ENCODE measurements around the gene MSN.

DNA sequence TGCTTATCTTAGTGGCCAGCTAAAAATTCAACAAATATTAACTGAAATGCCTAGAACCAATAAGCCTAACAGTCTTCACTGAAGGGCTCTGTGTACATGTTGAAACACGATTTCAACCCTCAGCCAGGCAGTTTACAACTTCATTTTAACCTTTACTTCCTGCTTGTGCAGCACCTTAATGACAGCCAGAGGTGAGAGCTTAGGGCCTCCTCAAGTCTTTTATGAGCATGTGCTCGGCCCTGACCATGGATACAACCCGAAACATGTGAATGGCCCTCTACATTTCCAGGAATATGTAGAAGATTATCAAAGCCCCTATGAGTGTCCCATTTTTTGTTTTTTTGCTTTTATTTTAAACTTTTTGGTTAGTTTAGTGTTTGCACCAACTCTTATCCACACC is 88.3 kb downstream of the MSN start:
- TF ChIP-seq, protein P1, sequence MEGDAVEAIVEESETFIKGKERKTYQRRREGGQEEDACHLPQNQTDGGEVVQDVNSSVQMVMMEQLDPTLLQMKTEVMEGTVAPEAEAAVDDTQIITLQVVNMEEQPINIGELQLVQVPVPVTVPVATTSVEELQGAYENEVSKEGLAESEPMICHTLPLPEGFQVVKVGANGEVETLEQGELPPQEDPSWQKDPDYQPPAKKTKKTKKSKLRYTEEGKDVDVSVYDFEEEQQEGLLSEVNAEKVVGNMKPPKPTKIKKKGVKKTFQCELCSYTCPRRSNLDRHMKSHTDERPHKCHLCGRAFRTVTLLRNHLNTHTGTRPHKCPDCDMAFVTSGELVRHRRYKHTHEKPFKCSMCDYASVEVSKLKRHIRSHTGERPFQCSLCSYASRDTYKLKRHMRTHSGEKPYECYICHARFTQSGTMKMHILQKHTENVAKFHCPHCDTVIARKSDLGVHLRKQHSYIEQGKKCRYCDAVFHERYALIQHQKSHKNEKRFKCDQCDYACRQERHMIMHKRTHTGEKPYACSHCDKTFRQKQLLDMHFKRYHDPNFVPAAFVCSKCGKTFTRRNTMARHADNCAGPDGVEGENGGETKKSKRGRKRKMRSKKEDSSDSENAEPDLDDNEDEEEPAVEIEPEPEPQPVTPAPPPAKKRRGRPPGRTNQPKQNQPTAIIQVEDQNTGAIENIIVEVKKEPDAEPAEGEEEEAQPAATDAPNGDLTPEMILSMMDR (IDR thresholded peaks at IDR 0.05), result no peak
- no peak for TF ChIP-seq POLR2AphosphoS5 (IDR thresholded peaks at IDR 0.05)

Data from transverse colon (tissue), 4 donors.